Sigmoid colon (tissue), 4 donors: ENCODE data around the gene PRRT4.

Source experiments
- CTCF ChIP-seq, 4 experiments: fragments of 450-650 bp in 3 of 4; fragments of 200-600 bp in 1 of 4; IDR thresholded peaks; one replicate each; pipeline ENCODE4 v1.5.1; 2016 to 2019; ENCODE audit warnings: antibody characterized with exemption in 4 of 4, mild to moderate bottlenecking in 3 of 4, moderate library complexity in 2 of 4
- EP300 ChIP-seq, 4 donors: sonication (generic); formaldehyde crosslinking; IDR thresholded peaks; one replicate each; pipeline ENCODE4 v1.6.1; 2017; ENCODE audit warnings: antibody characterized with exemption in 4 of 4

DNA sequence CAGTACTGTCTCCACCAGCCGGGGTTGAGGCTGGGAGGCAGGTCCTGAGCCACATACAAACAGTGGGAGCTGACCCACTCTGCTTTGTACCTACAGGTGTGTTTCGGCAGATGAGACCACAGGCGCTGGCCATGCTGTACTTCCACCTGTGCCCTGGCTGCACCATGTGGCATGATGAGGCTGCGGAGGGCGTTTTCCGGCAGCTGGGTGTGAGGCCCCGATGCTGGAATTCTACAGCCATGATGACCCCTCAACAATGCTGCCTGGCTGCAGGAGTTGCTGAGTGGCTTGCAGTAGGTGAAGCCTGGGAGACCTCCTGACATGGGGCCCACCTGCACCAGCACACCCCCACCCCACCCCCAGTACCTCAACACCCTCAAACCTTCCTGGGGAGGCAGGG lies 30.3 kb upstream of the PRRT4 start:
- no peak for TF ChIP-seq CTCF (IDR thresholded peaks at IDR 0.05)
- TF ChIP-seq EP300 (IDR thresholded peaks at IDR 0.05): no peak
